K562 (cell line): Measurements from ENCODE around the gene SAMM50. TPM values are rescaled to one million over a fixed set of nuclear protein-coding genes. Genes with fewer than 3 reads are reported as not detected.

ENCODE experiments used
- ATAC-seq: fragments of 200-7000 bp; cut with Tn5 transposase; 3 replicates; pipeline ENCODE4 v1.9.1; 2020; ENCODE audit warnings: moderate library complexity
- BruUV-seq: library from RNA; stranded (reverse); fragments of 400-500 nt; replicated peaks from 2 replicates; lab custom pipeline; 2021; lab: Mats Ljungman, UMichigan
- CTCF ChIA-PET: fragments of 300-600 bp; formaldehyde crosslinking; extraction: SDS; loops from one replicate; lab custom pipeline; 2021; ENCODE audit warnings: low intra/inter-chr PET ratio; lab: Yijun Ruan, JAX
- POLR2A ChIA-PET: fragments of 300-600, 350-650 bp; sonication (Branson Sonifier 250); formaldehyde crosslinking; extraction: SDS; loops from one replicate; lab custom pipeline; 2021; ENCODE audit warnings: antibody characterized with exemption, inconsistent platforms; lab: Yijun Ruan, JAX
- DNase-seq, 4 experiments: peaks; one replicate each; pipeline versions ENCODE4 v3.0.0 to v3.0.0-alpha.2; 2011 to 2018; ENCODE audit warnings: low spot score in 3 of 4, mixed read lengths in 3 of 4; ENCODE audit errors: extremely low read depth in 1 of 4
- FAIRE-seq: peaks from 2 replicates; lab custom pipeline; 2011; peaks lifted over from hg19 to GRCh38; lab: Jason Lieb, UNC
- H2AFZ ChIP-seq: 2 replicates; pipeline ENCODE4 v1.6.0; 2011; ENCODE audit warnings: low read depth, low read length, control low read depth, inconsistent platforms
- H3K27ac ChIP-seq: fragments of 200-600 bp; 3 replicates; pipeline ENCODE4 v1.8.0; 2011; ENCODE audit warnings: low read depth, mild to moderate bottlenecking, control low read depth, inconsistent platforms, low read length, moderate library complexity, mixed read lengths; ENCODE audit errors: extremely low read depth
- H3K27me3 ChIP-seq, 2 experiments: fragments of 300-600 bp in 1 of 2; 2 replicates in 1 of 2; 3 replicates in 1 of 2; pipeline versions ENCODE4 v1.6.0 to v1.8.0; 2011; ENCODE audit warnings: inconsistent platforms in 2 of 2, low read length in 2 of 2, mild to moderate bottlenecking in 1 of 2, mixed read lengths in 1 of 2, moderate library complexity in 1 of 2; ENCODE audit not compliant: control insufficient read depth in 2 of 2, insufficient read depth in 2 of 2
- H3K36me3 ChIP-seq: fragments of 300-600 bp; 3 replicates; pipeline ENCODE4 v1.8.0; 2011; ENCODE audit warnings: mild to moderate bottlenecking, low read length, inconsistent platforms; ENCODE audit not compliant: control insufficient read depth, insufficient read depth
- H3K4me1 ChIP-seq, 2 experiments: fragments of 200-600 bp in 1 of 2; replicated peaks in 1 of 2; 2 replicates in 1 of 2; 3 replicates in 1 of 2; pipeline versions ENCODE4 v1.5.1 to v1.8.0; 2011; ENCODE audit warnings: inconsistent platforms in 2 of 2, low read length in 2 of 2, mild to moderate bottlenecking in 1 of 2, mixed read lengths in 1 of 2, moderate library complexity in 1 of 2; ENCODE audit not compliant: control insufficient read depth in 2 of 2, insufficient read depth in 2 of 2
- H3K4me2 ChIP-seq: 2 replicates; pipeline ENCODE4 v1.6.1; 2011; ENCODE audit warnings: low read length, control low read depth, inconsistent platforms, mixed read lengths; ENCODE audit not compliant: insufficient read depth
- H3K4me3 ChIP-seq: fragments of 200-600 bp; sonication (generic), shearing (Covaris generic); 2 replicates; pipeline ENCODE4 v1.5.1; 2016; ENCODE audit warnings: control low read depth, inconsistent platforms
- H3K79me2 ChIP-seq: fragments of 200-600 bp; 3 replicates; pipeline ENCODE4 v1.8.0; 2011; ENCODE audit warnings: low read length, inconsistent platforms; ENCODE audit not compliant: control insufficient read depth, insufficient read depth
- H3K9ac ChIP-seq, 2 experiments: 2 replicates each; pipeline versions ENCODE4 v1.6.0 to v1.6.1; 2011; ENCODE audit warnings: low read depth in 2 of 2, low read length in 2 of 2, control low read depth in 1 of 2, inconsistent platforms in 1 of 2, mild to moderate bottlenecking in 1 of 2, mixed read lengths in 1 of 2; ENCODE audit not compliant: insufficient read depth in 1 of 2
- H3K9me1 ChIP-seq: one replicate; pipeline ENCODE4 v1.6.0; 2011; ENCODE audit warnings: inconsistent platforms, mild to moderate bottlenecking, low read length, moderate library complexity; ENCODE audit not compliant: control insufficient read depth, insufficient read depth
- H3K9me3 ChIP-seq: replicated peaks from 2 replicates; pipeline ENCODE4 v1.5.1; 2011; ENCODE audit warnings: low read depth, low read length, inconsistent platforms; ENCODE audit not compliant: control insufficient read depth, insufficient read depth
- H4K20me1 ChIP-seq: replicated peaks from 2 replicates; pipeline ENCODE4 v1.6.1; 2011; ENCODE audit warnings: low read length, inconsistent platforms, mixed read lengths; ENCODE audit not compliant: control insufficient read depth, insufficient read depth
- ATF3 ChIP-seq, 2 experiments: fragments of 450-650 bp in 1 of 2; sonication (generic) in 1 of 2; formaldehyde crosslinking in 1 of 2; IDR thresholded peaks in 1 of 2; conservative IDR thresholded peaks in 1 of 2; 2 replicates each; pipeline versions ENCODE4 v1.6.1 to v1.8.1; 2016 to 2023; ENCODE audit warnings: mild to moderate bottlenecking in 2 of 2, moderate library complexity in 2 of 2, inconsistent platforms in 1 of 2, missing genetic modification reagents in 1 of 2
- ELK3 ChIP-seq: fragments of 450-650 bp; formaldehyde crosslinking; IDR thresholded peaks from 2 replicates; pipeline ENCODE4 v1.4.0; 2020; ENCODE audit warnings: mild to moderate bottlenecking
- KLF1 ChIP-seq: fragments of 450-650 bp; IDR thresholded peaks from 2 replicates; pipeline ENCODE4 v1.6.1; 2016; ENCODE audit warnings: missing genetic modification characterization, missing compliant biosample characterization
- MNT ChIP-seq, 2 experiments: fragments of 450-650 bp; conservative IDR thresholded peaks; 2 replicates each; pipeline ENCODE4 v1.6.1; 2017; ENCODE audit warnings: mild to moderate bottlenecking in 2 of 2, moderate library complexity in 2 of 2
- TAF9B ChIP-seq: fragments of 450-650 bp; IDR thresholded peaks from 2 replicates; pipeline ENCODE4 v1.6.1; 2018; ENCODE audit warnings: mild to moderate bottlenecking; ENCODE audit not compliant: partially characterized antibody
- ZKSCAN8 ChIP-seq: fragments of 200-800 bp; sonication (Bioruptor generic); IDR thresholded peaks from 2 replicates; pipeline ENCODE4 v1.6.1; 2016; ENCODE audit warnings: missing genetic modification characterization, missing compliant biosample characterization
- ZNF280B ChIP-seq: fragments of 250-450 bp; sonication (Bioruptor Pico); IDR thresholded peaks from 2 replicates; pipeline ENCODE4 v1.5.1; 2021; ENCODE audit warnings: mild to moderate bottlenecking
- ZNF347 ChIP-seq: fragments of 450-650 bp; formaldehyde crosslinking; IDR thresholded peaks from 2 replicates; pipeline ENCODE4 v1.4.0; 2020; ENCODE audit warnings: low read depth, mild to moderate bottlenecking, moderate library complexity
- WGBS: fragments of 100-300 bp; shearing (Covaris generic); methylation state at CpG from one replicate; pipeline ENCODE4 v1.1.6; 2016; ENCODE audit warnings: low coverage, mixed read lengths; ENCODE audit not compliant: insufficient coverage; ENCODE audit errors: missing lambda C conversion rate; 5-methylcytosine and 5-hydroxymethylcytosine counted together
- in situ Hi-C: fragments of 300-500 bp; cut with MboI; formaldehyde crosslinking; loops from 4 replicates; pipeline ENCODE4 v1.15.0; 2018; ENCODE audit warnings: inconsistent platforms, mixed read lengths
- intact Hi-C: fragments of 100-400 bp; cut with micrococcal nuclease; formaldehyde crosslinking; loops from 2 replicates; pipeline ENCODE4 v1.14.2; 2022
- polyA plus RNA-seq, 8 experiments: library from polyadenylated mRNA; depleted of rRNA in 4 of 8; stranded (reverse) in 5 of 8; unstranded in 3 of 8; fragments of >200 nt; fragmentation: Nextera tagmentation in 2 of 8; fragmentation: Illumina TruSeq in 1 of 8; extraction: Ambion mirVana in 2 of 8; extraction: Trizol in 1 of 8; gene quantifications; 2 replicates each; pipeline versions ENCODE4 v1.2.1 to v1.2.3, GENCODE V29; 2011 to 2014; ENCODE audit warnings: inconsistent platforms in 1 of 8, missing spikeins in 1 of 8
- total RNA-seq, 7 experiments: library from RNA; depleted of rRNA in 6 of 7; stranded (reverse); fragments of >200 nt in 6 of 7; fragmentation: Illumina TruSeq in 2 of 7; extraction: Trizol in 2 of 7; gene quantifications; 2 replicates each; pipeline versions ENCODE4 v1.2.1 to v1.2.3, GENCODE V29; 2011 to 2021; ENCODE audit warnings: low replicate concordance in 1 of 7

Gene SAMM50
- total and polyA plus RNA-seq, 9 of the 15 experiments (the other 6 are each of a cell fraction or from before 2014, with no cell fraction given) = 14.6 to 49.3 (median 38.1) TPM

- TF ChIP-seq ATF3 (IDR thresholded peaks at IDR 0.05) (no peak), ATF3 (CRISPR knock-in tag; conservative IDR thresholded peaks at IDR 0.05) (no peak)
Measured at GRCh38 chr22:43944670-43945430, 10.4 kb upstream of the SAMM50 start (continued).

- no peaks in the 10 kb centered on the region for H3K9me3 ChIP-seq
- 11% methylated on average over 7 of the region's 12 CpGs for WGBS
- ATAC-seq (peak; percentile 100), FAIRE-seq (peak; percentile 92), DNase-seq (peak; percentile 71 to 75 (median 71))
- no peaks in the 10 kb centered on the region for H3K9me1 ChIP-seq
- intact Hi-C loops = no loop called here
- ChIA-PET CTCF (interaction anchor here (1.8 kb wide), 1 partner anchor 63 kb away, joined by 4 read pairs; no protein-coding TSS in a partner anchor), POLR2A (interaction anchor here (0.7 to 1.4 kb wide), 5 partner anchors 9 to 1363 kb away, joined by 3 to 7 read pairs (median 3); partner anchors contain the start of gene SAMM50)
- H3K27ac ChIP-seq = no peak overlapping the region
- in situ Hi-C loops = no loop called here
- H3K36me3 ChIP-seq = no peaks in the 10 kb centered on the region
- H3K4me1 ChIP-seq = peaks cover 0 to 9% of the 10 kb centered on the region in 2 experiments; a peak in 3 of 5 replicates
- no peaks in the 10 kb centered on the region for H3K79me2 ChIP-seq
- no TSS peak for BruUV-seq
- H2AFZ ChIP-seq = peak overlapping the region; percentile 80
- H3K27me3 ChIP-seq = peaks cover 0 to 12% of the 10 kb centered on the region in 2 experiments; a peak in 1 of 5 replicates
- H3K9ac ChIP-seq = no peak overlapping the region
- H4K20me1 ChIP-seq = no peaks in the 10 kb centered on the region
- H3K4me3 ChIP-seq = no peak overlapping the region
- peak overlapping the region; percentile 63 for H3K4me2 ChIP-seq
- TF ChIP-seq TAF9B = no peak
- TF ChIP-seq ZNF280B = no peak
- no peak for TF ChIP-seq MNT (conservative IDR thresholded peaks at IDR 0.05)
- TF ChIP-seq KLF1 (tag) = no peak
- TF ChIP-seq ZNF347 (CRISPR knock-in tag) = no peak
- peak; percentile 28; the same call in 1 of the 2 replicates for TF ChIP-seq ATF3 (IDR thresholded peaks at IDR 0.05)
- TF ChIP-seq ATF3 (CRISPR knock-in tag; conservative IDR thresholded peaks at IDR 0.05) = no peak
- TF ChIP-seq ELK3 (CRISPR knock-in tag) = no peak
- TF ChIP-seq ZKSCAN8 (CRISPR knock-in tag) = no peak
Measured at GRCh38 chr22:43945632-43946383, 9.4 kb upstream of the SAMM50 start.
